CD4-positive, alpha-beta T cell treated with Interleukin-4 for 4 hours (primary cell): ENCODE results near the gene TP63.
"Not testable (repeated sequence)": the region's sequence is repeated elsewhere in the genome, so short reads cannot be mapped to it uniquely, and the experiment has no call there.

Source experiments
- DNase-seq: peaks from one replicate; pipeline ENCODE4 v3.0.0-alpha.2; 2020

TP63 gene

DNA sequence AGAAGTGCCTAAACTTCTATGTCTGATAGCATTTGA lies at the start of gene TP63:
TSS of gene TP63 (plus strand) at position 17 of the 36 bp plus-strand sequence. CDS start 127 bp downstream, outside the sequence.
- no peak for DNase-seq

DNA sequence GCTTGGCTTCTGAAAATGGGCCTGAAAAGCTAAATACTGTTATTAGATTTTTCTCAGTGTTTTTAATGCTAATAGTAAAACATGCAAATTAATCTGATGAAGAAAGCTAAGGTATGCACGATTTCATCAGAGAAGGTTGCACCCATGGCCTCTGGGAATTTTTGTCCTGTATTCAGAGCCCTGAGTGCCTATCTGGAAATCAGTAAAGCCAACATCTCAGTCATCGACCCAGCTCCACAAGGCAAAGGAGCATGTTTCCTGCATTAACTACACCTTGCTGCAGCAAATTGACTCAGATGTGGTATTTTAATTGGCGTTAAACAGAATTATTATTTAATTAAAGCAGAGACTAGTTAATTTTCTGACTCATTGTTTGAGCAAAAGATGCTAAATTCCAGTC lies 49.0 kb upstream of the TP63 start:
- DNase-seq: no peak

DNA sequence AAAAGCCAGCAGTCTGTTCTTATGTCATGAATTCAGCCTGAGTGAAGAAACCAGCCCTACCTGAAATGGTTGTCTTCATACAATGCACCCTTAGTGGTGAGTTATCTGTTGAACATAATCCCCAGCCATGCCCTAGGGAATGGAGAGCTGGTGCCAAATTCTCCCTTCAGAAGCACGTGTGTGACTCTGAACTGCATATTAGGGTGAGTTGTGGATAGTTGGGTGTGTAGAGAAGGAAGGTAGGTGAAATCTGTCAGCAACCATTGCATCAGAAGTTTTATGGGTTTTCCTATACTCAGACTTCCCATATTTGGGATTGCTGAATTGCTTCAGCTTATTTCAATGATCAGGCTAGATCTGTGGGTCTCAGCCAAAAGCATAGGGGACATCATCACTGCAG lies 46.5 kb upstream of the TP63 start:
- DNase-seq: no peak

DNA sequence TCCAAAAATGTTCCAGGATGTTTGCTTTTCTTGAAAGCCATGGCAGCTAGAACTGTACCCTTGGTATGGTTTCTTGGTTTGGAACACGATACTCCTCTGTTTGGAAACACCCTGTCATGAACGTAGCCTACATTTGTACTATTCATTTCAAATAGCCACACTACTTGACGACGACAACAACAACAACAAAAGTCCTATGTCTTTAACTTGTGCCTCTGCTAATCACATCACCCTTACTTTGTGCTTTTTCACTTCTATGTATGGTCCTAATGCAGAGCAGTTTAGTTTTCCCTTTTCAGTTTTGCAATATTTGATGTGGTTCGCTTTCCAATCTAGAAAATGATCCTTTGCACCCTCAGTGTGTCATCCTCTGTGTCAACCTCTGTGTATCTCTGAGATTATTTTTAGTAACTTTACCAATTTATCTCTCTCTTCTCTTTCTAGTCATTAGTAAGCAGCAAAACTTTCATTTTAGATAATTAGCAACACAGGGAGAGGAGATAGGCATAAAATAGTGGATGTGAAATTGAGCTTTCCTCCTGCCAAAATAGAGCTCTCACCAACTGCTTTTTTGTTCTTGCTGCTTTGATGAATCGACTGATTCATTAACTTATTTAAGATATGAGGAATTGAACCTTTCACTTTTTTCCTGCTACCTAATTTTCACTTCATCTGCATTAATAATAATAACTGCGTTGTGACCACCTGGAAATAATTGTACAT lies 44.1 kb upstream of the TP63 start:
- no peak for DNase-seq

DNA sequence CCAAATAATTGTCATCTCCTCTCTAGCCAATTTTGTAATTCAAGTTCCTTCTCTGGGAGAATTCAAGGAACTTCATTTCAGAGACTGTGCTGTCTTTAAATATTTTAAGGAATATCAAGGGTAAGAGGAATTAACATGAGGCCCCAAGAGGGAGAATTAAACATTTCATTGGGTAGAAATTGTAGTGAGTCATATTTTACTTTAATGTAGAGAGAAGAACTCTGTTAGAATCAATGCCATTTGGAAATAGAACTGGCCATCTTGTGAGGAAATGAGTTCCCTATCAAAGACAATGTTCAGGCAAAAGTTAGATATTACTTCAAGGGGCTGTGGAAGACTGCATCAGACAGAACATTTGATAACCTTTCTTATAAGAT lies 43.5 kb upstream of the TP63 start:
- DNase-seq: no peak

DNA sequence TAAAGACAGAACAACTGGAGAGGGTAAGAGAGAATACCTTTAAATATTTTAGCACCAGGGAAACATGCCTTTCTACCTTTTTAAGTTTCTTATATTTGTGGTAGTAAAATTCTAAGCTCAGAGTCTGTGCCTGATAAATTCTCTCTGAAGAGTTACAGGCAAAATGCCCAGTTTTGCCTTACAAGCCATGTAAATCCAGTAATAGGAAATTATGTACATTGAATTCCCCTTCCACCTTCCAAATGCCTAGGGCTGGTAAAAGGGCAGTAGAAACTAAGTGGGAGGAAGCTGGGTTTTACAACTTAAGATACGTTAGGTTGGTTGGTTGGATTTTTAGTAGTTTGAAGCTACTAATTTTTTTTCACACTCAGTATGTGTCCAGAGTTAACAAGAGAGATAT lies 43.1 kb upstream of the TP63 start:
- DNase-seq: no peak

DNA sequence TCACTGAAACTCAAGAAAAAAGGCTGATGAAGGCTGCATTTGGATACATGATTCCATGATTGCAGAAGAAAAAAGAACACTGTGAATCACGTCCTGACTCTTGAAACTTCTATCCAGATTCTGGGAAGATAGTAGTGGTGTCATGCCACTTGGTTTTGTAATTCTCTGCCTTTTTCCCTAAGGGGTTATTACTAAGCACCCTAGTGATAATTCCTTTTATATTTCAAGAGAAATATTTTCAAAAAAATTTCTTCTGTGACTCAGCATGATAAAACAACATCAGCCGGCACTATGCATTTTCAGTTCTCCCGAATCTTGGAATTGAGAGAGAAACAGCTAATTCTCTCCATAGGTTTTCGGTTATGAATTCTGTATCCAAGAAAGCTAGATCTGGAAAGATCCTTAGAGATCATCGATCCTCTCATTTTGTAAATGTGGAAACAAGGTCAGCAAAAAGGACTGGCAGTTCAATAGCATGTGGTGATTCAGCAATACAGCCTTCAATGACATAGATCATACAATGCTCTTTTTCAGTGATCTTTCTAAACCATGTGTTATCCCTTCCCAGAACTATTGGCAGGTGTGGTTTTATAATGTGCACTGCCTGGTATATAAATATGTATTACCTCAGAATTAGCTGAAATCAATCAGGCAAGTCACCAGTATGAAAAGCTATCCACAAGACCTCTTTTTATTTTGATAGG lies 42.6 kb upstream of the TP63 start:
- no peak for DNase-seq

DNA sequence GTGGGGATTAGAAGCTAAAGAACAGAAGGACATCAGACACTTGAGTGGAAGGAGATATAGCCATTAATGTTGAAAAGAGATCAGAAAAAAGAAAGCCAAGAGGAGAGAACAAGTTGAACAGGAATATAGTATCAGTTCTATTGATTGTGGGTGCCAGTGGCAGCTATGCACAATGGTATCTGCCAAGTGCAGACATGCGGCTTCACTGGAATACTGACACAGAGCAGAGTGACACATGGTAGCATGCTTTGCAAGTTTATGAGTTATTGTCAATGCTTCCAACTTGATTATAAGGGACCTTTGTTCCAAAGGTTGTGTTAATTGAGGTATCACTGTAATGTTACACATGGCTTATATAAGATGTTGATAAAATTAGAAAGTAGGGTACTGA lies 42.0 kb upstream of the TP63 start:
- no peak for DNase-seq

DNA sequence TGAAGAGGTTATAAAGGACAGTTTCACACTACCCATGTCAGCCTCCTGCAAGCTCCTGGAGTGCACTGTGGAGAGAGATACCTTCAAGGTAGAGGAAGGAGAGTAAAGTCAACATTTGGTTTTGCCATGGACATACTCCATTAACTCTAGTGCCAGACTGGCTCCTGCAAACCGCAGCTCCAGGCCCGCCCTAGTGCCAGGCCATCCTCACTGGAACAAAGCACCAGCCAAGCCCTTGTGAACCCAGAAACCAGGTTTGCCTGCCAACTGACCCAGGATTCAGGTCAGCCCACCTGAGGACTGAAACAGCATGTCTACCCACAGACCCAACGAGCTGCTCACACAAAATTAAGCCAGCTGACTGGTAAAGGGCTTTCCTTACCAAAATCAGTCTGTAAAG lies 41.0 kb upstream of the TP63 start:
- no peak for DNase-seq

DNA sequence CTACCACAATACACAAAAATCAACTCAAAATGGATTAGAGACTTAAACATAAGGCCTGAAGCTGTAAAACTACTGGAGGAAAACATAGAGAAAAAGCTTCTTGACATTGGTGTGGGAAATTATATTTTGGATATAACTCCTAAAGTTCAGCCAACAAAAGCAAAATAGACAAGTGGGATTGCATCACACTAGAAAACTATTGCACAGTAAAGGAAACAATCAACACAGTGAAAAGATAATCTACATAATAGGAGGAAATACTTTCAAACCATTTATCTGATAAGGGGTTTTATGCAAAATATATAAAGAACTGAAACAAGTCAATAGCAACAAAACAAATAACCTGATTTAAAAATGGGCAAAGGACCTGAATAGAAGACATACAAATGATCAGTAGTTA lies 37.6 kb upstream of the TP63 start:
- no peak for DNase-seq

DNA sequence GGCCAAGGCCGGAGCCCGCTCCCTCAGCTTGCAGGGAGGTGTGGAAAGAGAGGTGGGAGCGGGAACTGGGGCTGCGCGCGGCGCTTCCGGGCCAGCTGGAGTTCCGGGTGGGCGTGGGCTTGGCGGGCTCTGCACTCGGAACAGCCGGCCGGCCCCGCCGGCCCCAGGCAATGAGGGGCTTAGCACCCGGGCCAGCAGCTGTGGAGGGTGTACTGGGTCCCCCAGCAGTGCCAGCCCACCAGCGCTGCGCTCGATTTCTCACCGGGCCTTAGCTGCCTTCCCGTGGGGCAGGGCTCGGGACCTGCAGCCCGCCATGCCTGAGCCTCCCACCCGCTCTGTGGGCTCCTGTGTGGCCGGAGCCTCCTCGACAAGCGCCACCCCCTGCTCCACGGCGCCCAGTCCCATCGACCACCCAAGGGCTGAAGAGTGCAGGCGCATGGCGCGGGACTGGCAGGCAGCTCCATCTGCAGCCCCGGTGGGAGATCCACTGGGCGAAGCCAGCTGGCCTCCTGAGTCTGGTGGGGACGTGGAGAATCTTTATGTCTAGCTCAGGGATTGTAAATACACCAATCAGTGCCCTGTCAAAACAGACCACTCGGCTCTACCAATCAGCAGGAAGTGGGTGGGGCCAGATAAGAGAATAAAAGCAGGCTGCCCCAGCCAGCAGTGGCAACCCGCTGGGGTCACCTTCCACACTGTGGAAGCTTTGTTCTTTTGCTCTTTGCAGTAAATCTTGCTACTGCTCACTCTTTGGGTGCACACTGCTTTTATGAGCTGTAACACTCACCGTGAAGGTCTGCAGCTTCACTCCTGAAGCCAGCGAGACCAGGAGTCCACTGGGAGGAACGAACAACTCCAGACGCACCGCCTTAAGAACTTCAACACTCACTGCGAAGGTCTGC lies 34.9 kb upstream of the TP63 start:
- not testable (repeated sequence) for DNase-seq

DNA sequence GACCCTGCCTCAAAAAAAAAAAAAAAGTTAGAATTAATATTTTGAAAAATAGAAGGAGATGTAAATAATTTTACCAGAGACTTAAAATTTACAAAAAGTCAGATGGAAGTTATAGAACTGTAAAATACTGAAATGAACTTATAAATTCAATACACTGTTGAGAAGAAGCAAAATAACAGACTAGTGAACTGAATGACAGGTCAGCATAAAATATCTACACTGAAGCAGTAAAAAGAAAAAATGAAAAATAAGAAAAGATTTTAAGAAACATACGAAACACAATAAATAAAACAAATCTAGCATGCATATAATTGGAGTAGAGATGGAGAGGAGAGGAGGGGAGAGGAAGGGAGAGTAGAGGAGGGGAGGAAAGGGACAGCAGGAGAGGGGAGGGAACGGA lies 33.3 kb upstream of the TP63 start:
- DNase-seq: no peak

DNA sequence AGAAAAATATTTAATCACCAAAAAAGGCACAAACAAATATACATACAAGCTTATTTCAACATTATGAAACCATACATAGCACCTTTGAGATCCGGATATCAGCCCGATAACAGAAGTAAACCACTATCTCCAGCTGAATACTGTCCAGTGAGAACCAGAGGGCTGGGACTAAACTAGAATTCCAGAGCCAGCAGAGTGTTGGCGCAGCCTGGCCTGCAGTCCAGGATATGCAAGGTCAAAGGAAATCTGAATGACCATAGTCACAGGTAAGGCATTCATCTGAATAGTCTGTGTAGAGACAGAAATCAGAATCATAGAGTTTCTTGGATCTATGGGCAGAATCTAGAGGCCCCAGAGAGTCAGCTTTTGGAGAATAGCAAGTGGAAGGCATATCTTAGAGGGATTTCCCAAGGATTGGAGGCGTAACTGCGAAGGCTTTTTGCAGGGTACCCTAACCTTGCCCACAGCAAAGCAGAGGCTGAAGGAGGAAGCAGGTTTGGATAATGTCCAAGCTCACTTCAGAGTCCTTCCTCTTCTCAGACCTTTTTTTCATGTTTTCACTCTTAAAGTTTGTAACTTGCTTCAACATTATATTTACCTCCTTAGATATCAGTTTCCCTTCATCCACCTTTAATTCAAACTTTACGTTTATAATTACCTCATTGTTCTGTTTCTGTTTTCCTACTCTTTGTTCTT lies 32.5 kb upstream of the TP63 start:
- no peak for DNase-seq

DNA sequence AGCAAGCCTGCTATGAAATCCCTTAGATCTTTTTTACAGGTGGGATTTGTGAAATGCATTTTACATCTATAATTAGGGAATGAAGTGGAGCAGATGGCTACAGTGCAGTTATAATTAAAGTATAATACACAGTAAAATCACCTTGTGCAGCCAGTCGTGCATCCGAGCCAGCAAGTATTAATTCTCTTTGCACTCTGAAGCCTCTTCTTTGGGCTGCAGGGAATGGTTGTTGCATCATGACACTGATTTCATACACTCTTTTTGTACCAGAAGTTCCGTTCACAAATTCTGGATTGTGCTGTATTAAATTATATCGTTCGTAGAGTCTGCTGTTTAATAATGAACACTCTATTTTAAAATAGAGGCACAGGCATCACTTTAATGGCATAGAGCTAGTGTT lies 28.7 kb upstream of the TP63 start:
- no peak for DNase-seq

DNA sequence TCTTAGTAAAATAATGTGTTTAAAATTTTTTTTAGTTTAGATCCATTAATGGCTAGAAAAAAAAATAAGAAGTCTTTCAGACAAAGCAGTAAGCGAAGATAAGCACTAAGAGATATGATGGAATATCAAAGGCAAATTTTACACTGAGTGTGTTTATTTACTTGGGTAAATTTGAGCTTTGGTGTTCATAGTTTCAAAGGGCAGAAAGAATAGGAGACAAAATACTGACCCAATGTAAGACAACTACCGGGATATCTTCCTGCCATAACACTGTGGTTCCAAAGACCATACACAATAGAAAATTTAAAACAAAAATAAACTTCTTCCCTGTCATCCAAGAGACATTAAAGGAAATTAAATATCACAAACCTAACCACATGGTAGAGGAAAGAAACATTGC lies 25.5 kb upstream of the TP63 start:
- DNase-seq: no peak

DNA sequence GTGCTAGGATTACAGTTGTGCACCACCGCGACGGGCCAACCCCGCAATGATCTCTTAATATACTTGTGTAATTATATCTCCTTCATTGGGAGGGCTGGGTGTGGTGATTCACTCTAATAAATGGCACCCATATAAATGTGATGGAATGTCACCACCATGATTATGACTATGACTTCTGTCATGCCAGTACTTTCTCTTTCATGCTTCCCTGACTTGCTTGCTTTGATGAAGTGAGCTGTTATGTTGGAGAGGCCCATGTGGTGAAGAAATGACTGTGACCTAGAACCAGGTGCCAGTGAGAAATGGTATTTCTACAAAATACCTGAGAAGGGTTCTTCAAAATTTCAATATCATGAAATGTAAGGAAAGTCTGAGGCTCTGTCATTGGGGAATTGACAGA lies 24.4 kb upstream of the TP63 start:
- DNase-seq: no peak

DNA sequence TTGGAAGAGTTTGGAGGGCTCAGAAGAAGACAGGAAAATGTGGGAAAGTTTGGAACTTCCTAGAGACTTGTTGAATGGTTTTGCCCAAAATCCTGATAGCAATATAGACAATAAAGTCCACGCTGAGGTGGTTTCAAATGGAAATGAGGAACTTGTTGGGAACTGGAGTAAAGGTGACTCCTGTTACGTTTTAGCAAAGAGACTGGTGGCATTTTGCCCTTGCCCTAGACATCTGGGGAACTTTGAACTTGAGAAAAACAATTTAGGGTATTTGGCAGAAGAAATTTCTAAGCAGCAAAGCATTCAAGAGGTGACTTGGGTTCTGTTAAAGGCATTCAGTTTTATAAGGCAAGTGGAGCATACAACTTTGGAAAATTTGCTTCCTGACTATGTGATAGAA lies 18.5 kb upstream of the TP63 start:
- not testable (repeated sequence) for DNase-seq

DNA sequence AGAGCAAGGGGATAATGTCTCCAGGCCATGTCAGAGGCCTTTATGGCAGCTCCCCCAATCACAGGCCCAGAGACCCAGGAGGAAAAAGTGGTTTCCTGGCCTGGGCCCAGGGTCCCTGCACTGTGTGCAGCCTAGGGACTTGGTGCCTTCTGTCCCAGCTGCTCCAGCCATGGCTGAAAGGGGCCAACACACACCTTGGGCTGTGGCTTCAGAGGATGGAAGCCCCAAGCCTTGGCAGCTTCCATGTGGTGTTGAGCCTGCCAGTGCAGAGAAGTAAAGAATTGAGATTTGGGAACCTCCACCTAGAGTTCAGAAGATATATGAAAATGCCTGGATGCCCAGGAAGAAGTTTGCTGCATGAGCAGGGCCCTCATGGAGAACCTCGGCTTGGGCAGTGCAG lies 18.1 kb upstream of the TP63 start:
- no peak for DNase-seq

DNA sequence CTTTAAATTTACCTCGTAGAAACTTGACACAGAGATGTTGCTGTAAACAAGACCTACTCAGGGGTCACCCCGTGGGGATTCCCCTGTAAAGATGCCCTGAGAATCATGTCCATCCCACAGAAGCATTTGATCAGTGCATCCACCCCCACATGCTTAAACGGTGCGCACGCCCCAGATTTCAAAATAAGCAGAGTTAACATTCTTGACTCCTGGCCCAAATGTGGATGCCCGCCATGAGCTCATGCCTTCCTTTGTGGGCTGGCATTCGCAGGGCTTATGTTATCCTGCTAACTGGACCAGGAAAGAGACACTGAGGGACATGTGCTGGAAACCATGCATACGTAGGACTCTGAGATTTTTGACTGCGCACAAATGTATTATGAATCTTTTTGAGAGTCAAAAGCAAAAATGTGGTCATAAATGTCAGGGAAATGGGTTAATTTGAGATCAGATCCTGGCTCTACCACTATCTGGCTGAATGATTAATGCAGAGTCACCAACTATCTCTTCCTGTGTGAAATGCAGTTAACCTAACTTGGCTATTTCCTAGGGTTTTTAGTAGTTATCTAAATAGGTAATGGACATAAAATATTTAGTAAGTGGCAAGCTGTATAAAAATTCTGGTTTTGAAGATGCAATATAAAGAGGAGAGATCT lies 9.1 kb upstream of the TP63 start:
- DNase-seq: no peak

DNA sequence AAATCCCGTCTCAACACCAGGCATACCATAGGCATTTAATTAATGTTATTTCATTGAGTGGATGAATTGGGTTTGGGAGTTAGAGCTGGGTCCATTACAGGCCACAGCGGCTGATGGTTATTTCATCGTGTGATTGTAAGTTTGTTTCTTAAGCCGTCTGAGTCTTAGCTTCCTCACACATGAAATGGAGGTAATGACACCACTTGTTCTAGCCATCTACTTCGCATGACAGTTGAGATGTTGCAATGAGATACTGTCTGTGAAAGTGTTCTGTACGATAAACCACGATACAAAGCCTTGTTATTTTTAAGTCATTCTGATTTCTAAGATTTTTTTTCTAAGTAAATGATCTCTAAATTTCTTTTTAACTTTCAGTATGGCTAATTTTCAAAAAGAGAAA lies 8.6 kb upstream of the TP63 start:
- no peak for DNase-seq

DNA sequence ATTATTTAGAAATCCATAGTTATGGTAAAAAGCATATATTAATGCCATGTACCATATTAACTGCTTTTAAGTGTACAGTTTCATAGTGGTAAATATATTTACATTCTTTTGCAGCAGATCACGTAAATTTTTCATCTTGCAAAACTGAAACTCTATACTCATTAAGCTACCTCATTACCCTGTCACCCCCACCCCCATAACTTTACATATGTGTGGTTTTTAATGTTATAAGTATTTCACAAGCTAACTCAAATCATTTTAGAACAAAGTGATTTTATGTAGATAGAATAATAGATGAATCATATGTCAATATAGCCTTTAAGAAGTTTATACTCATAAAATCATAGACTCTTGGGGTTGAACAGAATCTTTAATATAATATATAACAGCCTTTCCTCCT lies 7.1 kb upstream of the TP63 start:
- DNase-seq: no peak

DNA sequence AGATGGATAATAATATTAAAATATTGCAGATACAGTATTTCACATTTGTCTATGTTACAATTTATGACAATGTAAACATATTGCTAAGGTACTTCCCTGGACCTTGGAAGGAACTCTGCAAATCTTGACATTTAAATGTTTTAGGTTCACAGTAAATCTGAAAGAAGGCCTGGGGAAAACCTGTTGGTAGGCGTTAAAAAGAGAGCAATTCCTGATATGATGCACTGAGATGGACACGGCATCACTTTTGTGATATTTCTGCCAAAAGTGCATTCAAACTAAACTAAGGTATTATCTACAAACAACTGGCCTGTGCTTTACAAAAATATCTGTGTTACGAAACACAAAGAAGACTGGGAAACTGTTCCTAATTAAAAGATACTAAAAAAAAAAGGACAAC lies 6.1 kb upstream of the TP63 start:
- no peak for DNase-seq

DNA sequence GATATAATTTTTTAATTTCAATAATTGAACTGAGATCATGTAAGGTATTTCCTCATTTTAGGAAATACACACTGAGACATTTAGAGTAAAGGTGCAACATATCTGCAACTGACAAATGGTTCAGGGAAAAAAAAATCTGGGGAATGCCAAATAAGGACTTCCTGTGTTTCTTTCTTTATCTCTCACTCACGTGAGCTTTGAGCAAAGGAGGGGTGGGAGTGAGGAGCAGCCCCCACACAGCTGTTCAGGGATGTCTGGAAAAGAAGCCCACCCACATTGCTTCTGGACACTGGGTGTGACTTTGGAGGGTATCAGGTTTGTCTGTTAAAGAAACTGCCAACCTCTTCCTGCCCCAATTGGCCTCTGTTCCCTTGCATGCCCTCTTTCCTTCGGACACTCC lies 5.6 kb upstream of the TP63 start:
- DNase-seq: no peak

DNA sequence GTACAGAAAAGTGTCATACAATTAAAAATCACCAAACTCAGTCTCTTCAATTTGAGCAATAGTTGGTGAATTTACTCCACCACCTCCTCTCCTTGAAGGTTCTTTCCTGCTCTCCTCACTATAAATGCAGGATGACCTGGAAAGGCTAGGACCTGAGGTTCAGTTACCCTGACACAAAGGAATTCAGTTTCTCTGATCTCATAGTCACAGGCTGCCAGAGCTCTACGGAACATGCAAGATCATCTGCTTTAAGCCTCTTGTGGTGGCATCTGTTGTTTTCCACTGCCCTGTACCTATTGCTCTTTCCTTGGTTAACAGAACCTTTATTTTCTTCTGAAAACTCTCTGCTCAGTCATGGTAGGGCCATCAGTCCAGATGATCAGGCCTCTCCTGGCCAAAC lies 4.9 kb upstream of the TP63 start:
- no peak for DNase-seq
